HCT116 (cell line): ENCODE results near the gene MRPL45. TPM values are rescaled to one million over a fixed set of nuclear protein-coding genes. Genes with fewer than 3 reads are reported as not detected.

ENCODE experiments used
- ATAC-seq: fragments of 200-7000 bp; cut with Tn5 transposase; 2 replicates; pipeline ENCODE4 v1.9.1; 2020; ENCODE audit warnings: mild to moderate bottlenecking, moderate library complexity
- BruUV-seq: library from RNA; stranded (reverse); fragments of 400-500 nt; replicated peaks from 2 replicates; lab custom pipeline; 2021; lab: Mats Ljungman, UMichigan
- CTCF ChIA-PET: fragments of 300-600 bp; sonication (Branson Sonifier 250); formaldehyde crosslinking; loops from one replicate; lab custom pipeline; 2021; ENCODE audit warnings: antibody characterized with exemption; lab: Charles Lee
- POLR2A ChIA-PET: fragments of 300-600, 350-600 bp; sonication (Branson Sonifier 250); formaldehyde crosslinking; loops from one replicate; lab custom pipeline; 2021; ENCODE audit warnings: antibody characterized with exemption; lab: Charles Lee
- RAD21 ChIA-PET, 2 experiments: fragments of 300-600 bp; sonication (Branson Sonifier 250); formaldehyde crosslinking; loops; one replicate each; lab custom pipeline; 2023; ENCODE audit warnings: low total read pairs in 2 of 2; ENCODE audit not compliant: uncharacterized antibody in 2 of 2, unreplicated experiment in 2 of 2, low non-redundant PET in 1 of 2; lab: Charles Lee
- DNase-seq: peaks from one replicate; pipeline ENCODE4 v3.0.0-alpha.2; 2010; ENCODE audit warnings: low read depth, low spot score
- H2AFZ ChIP-seq: fragments of 200-600 bp; shearing (Covaris generic), sonication (generic); 2 replicates; pipeline ENCODE4 v1.6.1; 2017; ENCODE audit warnings: low read depth, mixed run types, mixed read lengths, antibody characterized with exemption, low read length; ENCODE audit not compliant: poor library complexity, severe bottlenecking
- H3K27ac ChIP-seq: 2 replicates; pipeline ENCODE4 v1.5.1; 2012; ENCODE audit warnings: low read depth, low read length
- H3K27me3 ChIP-seq: fragments of 200-600 bp; sonication (generic); 2 replicates; pipeline ENCODE4 v1.6.1; 2016; ENCODE audit warnings: mixed run types, low read length, mixed read lengths; ENCODE audit not compliant: insufficient read depth
- H3K36me3 ChIP-seq, 2 experiments: fragments of 200-500 bp in 1 of 2; fragments of 200-600 bp in 1 of 2; sonication (Bioruptor generic) in 1 of 2; sonication (generic) in 1 of 2; 2 replicates each; pipeline versions ENCODE4 v1.5.1 to v1.6.1; 2014 to 2016; ENCODE audit warnings: low read length in 2 of 2, inconsistent platforms in 1 of 2, mixed read lengths in 1 of 2, mixed run types in 1 of 2; ENCODE audit not compliant: insufficient read depth in 2 of 2, control insufficient read depth in 1 of 2
- H3K4me1 ChIP-seq, 2 experiments: fragments of 200-600 bp in 1 of 2; sonication (generic) in 1 of 2; 2 replicates each; pipeline versions ENCODE4 v1.5.1 to v1.6.1; 2012 to 2017; ENCODE audit warnings: low read length in 2 of 2, inconsistent platforms in 1 of 2, mild to moderate bottlenecking in 1 of 2, mixed read lengths in 1 of 2, mixed run types in 1 of 2, moderate library complexity in 1 of 2; ENCODE audit not compliant: insufficient read depth in 2 of 2, control insufficient read depth in 1 of 2
- H3K4me2 ChIP-seq: fragments of 200-600 bp; sonication (generic); 2 replicates; pipeline ENCODE4 v1.6.1; 2017; ENCODE audit warnings: mixed run types, low read length, mixed read lengths
- H3K4me3 ChIP-seq, 2 experiments: fragments of 200-600 bp in 1 of 2; sonication (generic) in 1 of 2; replicated peaks in 1 of 2; 2 replicates each; pipeline ENCODE4 v1.5.1; 2011 to 2016; ENCODE audit warnings: low read length in 2 of 2, control low read depth in 1 of 2, low read depth in 1 of 2, mild to moderate bottlenecking in 1 of 2, mixed read lengths in 1 of 2, mixed run types in 1 of 2
- H3K79me2 ChIP-seq: fragments of 200-600 bp; sonication (generic); 2 replicates; pipeline ENCODE4 v1.6.1; 2017; ENCODE audit warnings: mild to moderate bottlenecking, mixed run types, low read length, moderate library complexity, mixed read lengths; ENCODE audit not compliant: insufficient read depth
- H3K9ac ChIP-seq: fragments of 200-600 bp; sonication (generic); 2 replicates; pipeline ENCODE4 v1.6.1; 2016; ENCODE audit warnings: low read length, mixed read lengths
- H3K9me2 ChIP-seq: fragments of 200-600 bp; sonication (generic), shearing (Covaris generic); 2 replicates; pipeline ENCODE4 v1.6.1; 2017; ENCODE audit warnings: mixed run types, mild to moderate bottlenecking, moderate library complexity; ENCODE audit not compliant: insufficient read depth
- H3K9me3 ChIP-seq, 2 experiments: fragments of 200-500 bp in 1 of 2; fragments of 200-600 bp in 1 of 2; sonication (Bioruptor generic) in 1 of 2; sonication (generic) in 1 of 2; 2 replicates each; pipeline ENCODE4 v1.6.1; 2014 to 2017; ENCODE audit warnings: low read length in 2 of 2, mixed read lengths in 2 of 2, inconsistent platforms in 1 of 2, low read depth in 1 of 2, mild to moderate bottlenecking in 1 of 2, mixed run types in 1 of 2, moderate library complexity in 1 of 2; ENCODE audit not compliant: control insufficient read depth in 1 of 2, insufficient read depth in 1 of 2
- H4K20me1 ChIP-seq: fragments of 200-600 bp; sonication (generic), shearing (Covaris generic); 2 replicates; pipeline ENCODE4 v1.6.1; 2017; ENCODE audit warnings: mixed run types, mild to moderate bottlenecking, moderate library complexity; ENCODE audit not compliant: insufficient read depth
- ATF3 ChIP-seq: IDR thresholded peaks from 2 replicates; pipeline ENCODE4 v1.6.1; 2012
- CBX3 ChIP-seq: IDR thresholded peaks from 2 replicates; pipeline ENCODE4 v1.6.1; 2012; ENCODE audit warnings: low read depth
- CEBPB ChIP-seq: IDR thresholded peaks from 2 replicates; pipeline ENCODE4 v1.6.1; 2012; ENCODE audit warnings: low read depth
- CTCF ChIP-seq, 3 experiments: fragments of 200-600 bp in 1 of 3; sonication (generic) in 1 of 3; IDR thresholded peaks in 2 of 3; conservative IDR thresholded peaks in 1 of 3; 2 replicates each; pipeline ENCODE4 v1.5.1; 2012 to 2017; ENCODE audit warnings: low read depth in 2 of 3, low read length in 2 of 3, antibody characterized with exemption in 1 of 3, borderline replicate concordance in 1 of 3, control low read depth in 1 of 3, mild to moderate bottlenecking in 1 of 3, mixed read lengths in 1 of 3, mixed run types in 1 of 3, moderate library complexity in 1 of 3; ENCODE audit not compliant: insufficient read depth in 1 of 3
- EGR1 ChIP-seq: IDR thresholded peaks from 2 replicates; pipeline ENCODE4 v1.6.1; 2012; ENCODE audit warnings: low read depth
- ELF1 ChIP-seq: IDR thresholded peaks from 2 replicates; pipeline ENCODE4 v1.6.1; 2012; ENCODE audit warnings: low read depth, borderline replicate concordance
- EZH2phosphoT487 ChIP-seq: fragments of 200-600 bp; IDR thresholded peaks from 2 replicates; pipeline ENCODE4 v1.6.1; 2018; ENCODE audit warnings: antibody characterized with exemption, borderline replicate concordance
- MAX ChIP-seq: IDR thresholded peaks from 2 replicates; pipeline ENCODE4 v1.6.1; 2012
- POLR2A ChIP-seq: IDR thresholded peaks from 2 replicates; pipeline ENCODE4 v1.7.0; 2011; ENCODE audit warnings: borderline replicate concordance; ENCODE audit not compliant: insufficient read depth, insufficient read length; ENCODE audit errors: extremely low read depth
- POLR2AphosphoS5 ChIP-seq: IDR thresholded peaks from 2 replicates; pipeline ENCODE4 v1.6.1; 2011; ENCODE audit warnings: mild to moderate bottlenecking, low read depth, low read length, moderate library complexity
- REST ChIP-seq: IDR thresholded peaks from 2 replicates; pipeline ENCODE4 v1.6.1; 2012; ENCODE audit warnings: low read depth
- SIN3A ChIP-seq: IDR thresholded peaks from 2 replicates; pipeline ENCODE4 v1.6.1; 2012; ENCODE audit warnings: low read depth
- SP1 ChIP-seq: IDR thresholded peaks from 2 replicates; pipeline ENCODE4 v1.6.1; 2012; ENCODE audit warnings: low read depth
- SRF ChIP-seq: IDR thresholded peaks from 2 replicates; pipeline ENCODE4 v1.6.1; 2012; ENCODE audit warnings: low read depth
- TCF7L2 ChIP-seq: IDR thresholded peaks from 2 replicates; pipeline ENCODE4 v1.7.0; 2011; ENCODE audit warnings: borderline replicate concordance, inconsistent platforms; ENCODE audit not compliant: insufficient read depth, insufficient read length; ENCODE audit errors: extremely low read depth
- YY1 ChIP-seq: IDR thresholded peaks from 2 replicates; pipeline ENCODE4 v1.6.1; 2011; ENCODE audit warnings: low read length, low read depth, moderate library complexity, mild to moderate bottlenecking; ENCODE audit not compliant: insufficient replicate concordance; ENCODE audit errors: extremely low read depth
- ZBTB33 ChIP-seq: IDR thresholded peaks from 2 replicates; pipeline ENCODE4 v1.6.1; 2011; ENCODE audit warnings: mild to moderate bottlenecking, low read length, moderate library complexity; ENCODE audit not compliant: insufficient replicate concordance; ENCODE audit errors: extremely low read depth
- ZFX ChIP-seq: fragments of 450-650 bp; IDR thresholded peaks from 2 replicates; pipeline ENCODE4 v1.6.1; 2017
- ZNF274 ChIP-seq: fragments of 200-500 bp; sonication (Bioruptor generic); IDR thresholded peaks from 2 replicates; pipeline ENCODE4 v1.6.1; 2014; ENCODE audit warnings: mild to moderate bottlenecking, low read depth, low read length, inconsistent platforms
- intact Hi-C: fragments of 100-400 bp; cut with micrococcal nuclease; formaldehyde crosslinking; loops from 2 replicates; pipeline ENCODE4 v1.10.0; 2022
- total RNA-seq: library from RNA; stranded (reverse); gene quantifications from one replicate; pipeline ENCODE4 v1.2.1, GENCODE V29; 2021; ENCODE audit not compliant: unreplicated experiment

Gene MRPL45
- total RNA-seq, 1 experiment from 2014 or later: 76.1 TPM

GRCh38 chr17:38345743-38346142 lies 48.8 kb downstream of the MRPL45 start:
- H3K9me2 ChIP-seq: no peaks in the 10 kb centered on the region
- H3K79me2 ChIP-seq: no peaks in the 10 kb centered on the region
- RAD21 ChIA-PET: no interaction called here
- intact Hi-C loops: no loop called here
- H4K20me1 ChIP-seq: no peaks in the 10 kb centered on the region
- no peak overlapping the region for H3K4me2 ChIP-seq
- H3K27me3 ChIP-seq: no peaks in the 10 kb centered on the region
- H3K4me1 ChIP-seq: peaks cover 5 to 17% of the 10 kb centered on the region in 2 experiments; a peak in 3 of 4 replicates
- no peak overlapping the region for H3K9ac ChIP-seq
- H3K4me3 ChIP-seq: no peak overlapping the region
- POLR2A ChIA-PET: no interaction called here
- no peak for TF ChIP-seq SIN3A
- no peak for TF ChIP-seq SP1
- TF ChIP-seq YY1: no peak
- no peak for TF ChIP-seq ZBTB33
- no peak for TF ChIP-seq TCF7L2
- TF ChIP-seq REST: no peak
- TF ChIP-seq SRF: no peak
- TF ChIP-seq MAX: no peak
- no peak for TF ChIP-seq POLR2AphosphoS5
- no peak for TF ChIP-seq CBX3
- TF ChIP-seq ATF3: no peak
- no peak for TF ChIP-seq ELF1
- no peak for TF ChIP-seq CTCF (IDR thresholded peaks at IDR 0.05 in 2 of 3, conservative IDR thresholded peaks at IDR 0.05 in 1 of 3; ENCODE audit: borderline replicate concordance in 1 of 3, insufficient read depth in 1 of 3, low read depth in 2 of 3, low read length in 2 of 3)
- TF ChIP-seq CEBPB: no peak
- no peak for TF ChIP-seq ZNF274
- no peak for TF ChIP-seq ZFX
- no peak for TF ChIP-seq POLR2A
- no peak for TF ChIP-seq EZH2phosphoT487
- TF ChIP-seq EGR1: no peak
- CTCF ChIA-PET: no interaction called here
- BruUV-seq: no TSS peak
- no peak overlapping the region for H3K27ac ChIP-seq
- ATAC-seq: no peak
- no peak for DNase-seq
- H3K36me3 ChIP-seq: no peaks in the 10 kb centered on the region
- H2AFZ ChIP-seq: no peak overlapping the region
- H3K9me3 ChIP-seq: no peaks in the 10 kb centered on the region
